HG03039 (cell line): ENCODE measurements around the gene BMP4.
"Not testable (repeated sequence)": the region's sequence is repeated elsewhere in the genome, so short reads cannot be mapped to it uniquely, and the experiment has no call there.

ENCODE experiments used
- ATAC-seq: cut with Tn5 transposase; IDR thresholded peaks from one replicate; pipeline ENCODE4 v1.9.1; 2021; ENCODE audit warnings: mild to moderate bottlenecking, moderate library complexity; ENCODE audit not compliant: unreplicated experiment

Gene BMP4

GRCh38 chr14:53956427-53957201 is at the start of gene BMP4:
Gene BMP4 (minus strand): TSS chr14:53956825. CDS start chr14:53952222, 4,603 bp downstream.
- ATAC-seq, result no peak

DNA sequence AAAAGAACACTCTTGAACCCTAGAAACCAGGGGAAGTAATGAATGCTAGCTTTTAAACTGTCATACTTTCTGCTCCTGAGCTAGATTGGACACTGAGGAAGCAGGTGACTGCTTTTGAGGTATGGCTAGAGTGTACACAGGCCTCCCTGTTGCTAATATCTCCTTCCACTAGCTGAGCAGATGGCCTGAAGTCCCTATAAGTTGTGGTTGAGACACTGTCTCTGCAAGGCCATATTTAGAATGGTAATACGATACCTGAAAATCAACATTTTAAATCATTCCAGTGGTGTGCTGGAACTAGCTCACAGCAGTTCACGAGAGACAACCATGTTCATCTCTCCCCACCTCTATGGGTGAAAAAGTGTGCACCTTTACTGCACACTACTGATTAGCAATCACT is 46.4 kb upstream of the BMP4 start:
- ATAC-seq, result no peak

DNA sequence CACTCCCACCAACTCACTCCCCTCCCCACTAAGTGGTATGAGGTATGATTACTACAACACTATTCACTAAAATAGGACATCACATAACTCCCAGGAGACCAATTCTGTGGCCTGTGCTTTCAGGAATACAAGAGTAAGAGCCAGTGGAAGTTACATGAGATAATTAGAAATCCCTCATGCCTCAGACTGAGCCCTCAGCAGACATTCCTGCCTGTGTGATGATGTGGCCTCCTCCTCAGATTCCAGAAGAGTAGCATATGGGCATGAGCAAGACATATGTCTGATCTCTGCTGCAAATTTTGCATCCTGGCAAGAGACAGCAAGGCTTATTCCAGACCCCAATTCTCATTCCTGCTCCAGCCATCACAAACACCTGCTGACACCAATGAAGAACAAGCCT is 46.0 kb upstream of the BMP4 start:
- ATAC-seq, result no peak

DNA sequence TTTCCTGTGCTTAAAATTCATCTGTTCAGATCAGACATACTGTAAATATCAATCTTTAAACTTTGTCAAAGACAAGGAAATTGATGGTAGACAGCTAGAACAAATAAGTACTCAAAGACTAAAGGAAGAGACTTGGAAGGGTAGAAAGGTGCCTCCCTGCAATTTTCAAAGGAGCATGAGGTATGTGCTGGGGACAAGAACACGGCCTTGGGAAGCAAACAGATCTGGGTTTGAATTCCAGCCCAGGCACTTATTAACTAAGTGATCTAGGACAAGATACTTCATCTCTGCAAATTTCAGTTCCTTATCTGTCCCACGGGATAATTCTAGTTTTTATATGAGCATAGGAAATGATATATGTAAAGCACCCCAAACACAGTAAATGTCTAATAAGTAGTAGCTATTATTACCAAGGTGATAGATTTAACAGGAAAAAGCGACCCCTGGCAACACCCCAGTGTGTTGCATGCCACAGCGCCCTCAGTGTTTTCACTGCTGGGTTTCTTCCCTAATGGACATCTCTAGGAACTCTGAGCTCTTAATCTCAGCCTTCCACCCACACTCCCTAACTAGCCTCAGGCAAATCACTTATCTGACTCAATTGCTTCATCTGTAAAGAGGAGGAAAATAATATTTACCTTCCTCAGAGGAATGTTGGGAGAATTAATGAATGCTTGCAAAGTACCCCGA is 44.7 kb upstream of the BMP4 start:
- no peak for ATAC-seq

- ATAC-seq, result no peak
Observed at GRCh38 chr14:54000341-54000811, 43.8 kb upstream of the BMP4 start.

DNA sequence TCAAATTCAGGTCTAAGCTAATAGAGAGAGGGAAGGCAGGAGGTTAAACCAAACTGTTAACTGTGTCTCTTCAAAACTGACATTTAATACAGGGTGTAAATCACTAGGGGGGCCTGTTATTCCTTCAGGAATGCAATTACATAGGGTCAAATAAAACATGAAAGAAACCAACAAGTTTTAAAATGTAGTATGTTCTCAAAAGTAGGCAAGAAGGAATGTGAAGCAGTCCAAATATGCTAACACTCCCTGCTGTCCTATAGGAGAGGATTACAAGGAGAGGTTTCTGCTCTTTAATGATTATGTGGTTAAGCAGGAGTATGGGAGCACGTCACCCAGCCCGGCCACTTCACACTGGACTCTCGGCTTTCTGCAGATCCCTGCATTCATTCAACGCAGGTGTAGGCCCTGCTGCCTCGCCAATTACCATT is 42.5 kb upstream of the BMP4 start:
- ATAC-seq, result no peak

DNA sequence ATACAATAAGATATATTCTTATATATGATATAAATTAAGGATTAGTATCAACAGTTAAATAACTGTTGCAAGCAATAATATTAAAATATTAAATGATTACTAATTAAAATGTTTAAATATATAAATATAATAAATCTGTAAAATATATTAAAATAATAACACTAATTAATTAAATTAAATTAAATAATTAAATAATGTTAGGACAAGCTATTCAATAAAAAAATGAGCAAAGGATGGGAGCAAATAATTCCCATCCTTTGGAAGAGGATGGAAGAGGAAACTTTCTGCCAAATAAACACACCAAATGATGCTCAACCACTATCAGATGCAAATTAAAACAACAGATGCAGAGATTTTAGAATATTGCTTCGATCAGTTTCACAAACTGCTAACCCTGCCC is 39.4 kb upstream of the BMP4 start:
- ATAC-seq, result no peak

- no peak for ATAC-seq
Observed at GRCh38 chr14:53993920-53994607, 37.4 kb upstream of the BMP4 start.

- ATAC-seq, result no peak
Observed at GRCh38 chr14:53990978-53991377, 34.4 kb upstream of the BMP4 start.

- not testable (repeated sequence) for ATAC-seq
Observed at GRCh38 chr14:53986718-53987117, 30.1 kb upstream of the BMP4 start.

- ATAC-seq, result not testable (repeated sequence)
Observed at GRCh38 chr14:53984958-53985357, 28.3 kb upstream of the BMP4 start.

DNA sequence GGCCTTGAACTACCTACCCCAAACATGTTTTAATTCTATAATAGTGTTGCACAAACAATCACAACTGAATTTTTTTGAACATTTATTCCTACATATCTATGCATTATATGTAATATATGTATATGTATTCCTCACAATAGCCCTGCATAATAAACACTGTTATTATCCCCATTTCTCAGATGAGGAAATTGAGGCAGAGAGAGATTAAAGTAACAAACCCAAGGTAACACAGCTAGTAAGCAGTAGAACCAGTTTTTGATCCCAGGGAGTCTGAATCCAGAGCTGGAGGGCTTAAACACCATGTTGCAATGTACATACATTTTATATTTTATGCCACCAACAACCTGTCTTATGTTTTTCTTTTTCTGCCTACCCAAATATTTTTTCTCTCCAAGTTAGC is 26.5 kb upstream of the BMP4 start:
- ATAC-seq, result no peak

DNA sequence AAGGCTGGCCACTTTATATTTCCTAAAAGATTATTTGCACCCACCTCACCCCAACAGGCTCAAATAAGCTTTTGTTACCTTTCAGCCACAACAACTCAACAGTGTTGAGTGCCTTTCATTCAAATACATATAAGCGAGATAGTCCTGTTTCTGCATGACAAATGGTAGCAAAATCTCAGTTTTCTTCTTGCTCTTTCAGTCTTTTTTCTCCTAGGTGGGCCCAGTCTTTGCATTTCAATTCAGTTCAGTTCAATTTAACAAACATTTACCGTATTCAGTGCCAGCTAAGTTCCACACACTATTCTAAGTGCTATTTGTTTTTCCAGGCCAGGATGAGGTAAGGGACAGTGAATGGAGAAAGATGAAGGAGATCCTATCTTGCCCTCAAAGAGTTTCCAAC is 25.9 kb upstream of the BMP4 start:
- ATAC-seq, result no peak

DNA sequence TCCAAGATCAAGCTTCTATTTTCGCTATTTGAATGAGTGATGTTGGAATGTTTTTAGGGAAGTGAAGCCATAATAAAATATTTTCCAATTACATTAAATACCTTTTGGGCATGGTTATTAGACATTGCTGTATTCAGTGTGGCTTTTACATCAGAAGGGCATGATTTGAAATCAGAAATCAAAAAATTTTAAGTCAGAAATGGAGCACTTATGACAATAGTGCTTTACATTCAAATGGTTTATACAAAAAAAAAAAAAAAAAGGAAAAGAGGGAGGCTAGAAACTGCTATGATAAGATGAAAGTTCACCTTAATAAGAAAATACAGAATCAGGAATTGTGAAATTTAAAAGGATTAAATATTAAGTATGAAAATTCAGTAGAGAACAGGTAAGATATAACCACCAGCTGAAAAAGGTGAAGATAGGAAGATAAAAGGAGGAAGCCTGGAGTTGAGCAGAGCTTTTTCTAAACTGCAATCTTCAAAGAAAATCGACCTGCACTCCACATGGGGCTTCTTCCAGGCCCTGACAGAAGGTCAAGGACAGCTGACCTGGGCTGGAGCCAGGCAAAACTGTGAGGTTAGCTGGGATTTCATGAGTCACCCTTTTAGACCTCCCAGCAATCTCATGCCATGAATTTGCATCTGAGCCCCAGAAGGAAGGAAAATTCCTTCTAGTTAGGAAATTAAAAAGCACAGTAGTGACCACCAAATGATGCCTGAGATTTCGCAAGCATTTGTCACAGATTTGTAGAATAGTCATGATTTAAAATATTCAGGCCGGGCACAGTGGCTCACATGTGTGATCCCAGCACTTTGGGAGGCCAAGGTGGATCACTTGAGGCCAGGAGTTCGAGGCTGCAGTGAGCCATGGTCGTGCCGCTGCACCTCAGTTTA is 23.4 kb upstream of the BMP4 start:
- no peak for ATAC-seq

- ATAC-seq, result no peak
Observed at GRCh38 chr14:53979113-53979681, 22.6 kb upstream of the BMP4 start.

GRCh38 chr14:53978194-53978593 is 21.6 kb upstream of the BMP4 start:
- no peak for ATAC-seq

DNA sequence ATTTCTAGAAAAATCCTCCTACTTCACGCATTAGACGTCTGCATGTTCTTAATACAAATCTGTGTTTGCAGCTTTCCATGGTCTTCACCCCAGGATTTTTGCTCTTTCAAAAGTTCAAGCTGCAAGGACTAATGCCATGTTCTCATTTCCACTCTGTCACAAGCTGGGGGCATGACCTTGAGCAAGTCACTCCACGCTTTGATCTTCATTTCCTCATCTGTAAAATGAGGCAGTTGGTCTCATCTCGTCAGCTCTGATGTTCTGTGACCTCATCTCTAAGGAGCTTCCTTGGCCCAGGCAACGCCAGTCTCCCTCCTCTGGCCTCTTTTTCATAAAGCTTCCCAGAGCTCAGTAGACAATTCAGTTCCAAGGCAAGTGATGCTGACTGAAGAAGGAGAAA is 18.8 kb upstream of the BMP4 start:
- ATAC-seq, result no peak

DNA sequence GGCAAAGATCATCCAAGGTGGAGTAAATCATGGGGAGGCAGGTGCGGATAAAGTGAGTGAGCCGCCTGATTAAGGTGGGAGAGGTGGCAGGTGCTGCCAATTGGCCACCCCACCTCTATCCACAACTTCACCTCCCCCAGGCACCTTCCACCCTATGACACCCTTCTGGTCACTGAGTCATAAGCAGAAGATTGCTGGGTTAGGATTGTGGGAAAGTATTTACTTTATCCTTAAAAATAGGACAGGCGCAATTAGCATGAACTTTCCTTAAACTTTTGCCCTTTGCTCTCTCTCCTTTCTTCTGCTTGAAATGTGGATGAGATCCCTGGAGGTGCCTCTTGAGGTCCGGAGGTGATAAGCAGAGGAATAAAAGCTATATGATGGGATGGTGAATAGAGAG is 14.9 kb upstream of the BMP4 start:
- no peak for ATAC-seq

- ATAC-seq, result no peak
Observed at GRCh38 chr14:53969326-53969725, 12.7 kb upstream of the BMP4 start.

GRCh38 chr14:53968726-53969125 is 12.1 kb upstream of the BMP4 start:
- no peak for ATAC-seq
